HepG2 (cell line): Measurements from ENCODE around the gene LZTR1. TPM values are rescaled to one million over a fixed set of nuclear protein-coding genes. Genes with fewer than 3 reads are reported as not detected.

Experiments
- AGO1 ChIP-seq: fragments of 200-400 bp; formaldehyde crosslinking; IDR thresholded peaks from 2 replicates; pipeline ENCODE4 v1.6.1; 2017; ENCODE audit warnings: mild to moderate bottlenecking, low read depth, low read length, moderate library complexity; ENCODE audit not compliant: poor library complexity, severe bottlenecking
- ATF7-NPFF ChIP-seq: sonication (generic); formaldehyde crosslinking; IDR thresholded peaks from 2 replicates; pipeline ENCODE4 v1.8.1; 2023; ENCODE audit warnings: mild to moderate bottlenecking, low read depth, missing genetic modification reagents, moderate library complexity
- DMAP1 ChIP-seq: IDR thresholded peaks from 2 replicates; pipeline ENCODE4 v1.6.1; 2016
- HNRNPLL ChIP-seq: fragments of 200-400 bp; formaldehyde crosslinking; IDR thresholded peaks from 2 replicates; pipeline ENCODE4 v1.6.1; 2017; ENCODE audit warnings: mild to moderate bottlenecking, low read depth, low read length; ENCODE audit not compliant: poor library complexity, severe bottlenecking
- JARID2 ChIP-seq: sonication (generic); formaldehyde crosslinking; IDR thresholded peaks from 2 replicates; pipeline ENCODE4 v1.8.1; 2023; ENCODE audit warnings: missing genetic modification reagents, inconsistent platforms; ENCODE audit not compliant: insufficient replicate concordance
- JUND ChIP-seq: sonication (generic); formaldehyde crosslinking; IDR thresholded peaks from 2 replicates; pipeline ENCODE4 v1.8.0; 2022; ENCODE audit warnings: mild to moderate bottlenecking, missing genetic modification reagents
- MEIS2 ChIP-seq: sonication (generic); formaldehyde crosslinking; IDR thresholded peaks from 2 replicates; pipeline ENCODE4 v1.9.0; 2021; ENCODE audit warnings: mild to moderate bottlenecking, missing genetic modification reagents
- MTA1 ChIP-seq: sonication (generic); formaldehyde crosslinking; IDR thresholded peaks from 2 replicates; pipeline ENCODE4 v1.4.0; 2020; ENCODE audit warnings: missing genetic modification reagents, mild to moderate bottlenecking, borderline replicate concordance
- POGZ ChIP-seq: sonication (generic); formaldehyde crosslinking; IDR thresholded peaks from 2 replicates; pipeline ENCODE4 v1.4.0; 2020; ENCODE audit warnings: mild to moderate bottlenecking, missing genetic modification reagents
- PRPF4 ChIP-seq: fragments of 200-400 bp; formaldehyde crosslinking; IDR thresholded peaks from 2 replicates; pipeline ENCODE4 v1.6.1; 2016; ENCODE audit warnings: low read length, low read depth; ENCODE audit not compliant: poor library complexity, severe bottlenecking
- RFX5 ChIP-seq: IDR thresholded peaks from 2 replicates; pipeline ENCODE4 v1.6.1; 2011; ENCODE audit warnings: low read depth, low read length, improper control_type of control experiment
- SOX13 ChIP-seq, 3 experiments: fragments of 450-650 bp in 1 of 3; sonication (generic) in 1 of 3; formaldehyde crosslinking in 1 of 3; IDR thresholded peaks in 2 of 3; conservative IDR thresholded peaks in 1 of 3; 2 replicates each; pipeline versions ENCODE4 v1.5.0 to v1.6.1; 2016 to 2020; ENCODE audit warnings: antibody characterized with exemption in 1 of 3, mild to moderate bottlenecking in 1 of 3, missing compliant biosample characterization in 1 of 3, missing genetic modification reagents in 1 of 3, moderate library complexity in 1 of 3
- SP5 ChIP-seq: IDR thresholded peaks from 2 replicates; pipeline ENCODE4 v1.6.1; 2016; ENCODE audit warnings: low read depth, borderline replicate concordance
- TBP ChIP-seq: sonication (generic); formaldehyde crosslinking; IDR thresholded peaks from 2 replicates; pipeline ENCODE4 v1.5.0; 2020; ENCODE audit warnings: missing genetic modification reagents
- TBX3 ChIP-seq: fragments of 450-650 bp; IDR thresholded peaks from 2 replicates; pipeline ENCODE4 v1.6.1; 2017; ENCODE audit warnings: antibody characterized with exemption, mild to moderate bottlenecking, inconsistent platforms, borderline replicate concordance
- TFDP1 ChIP-seq: IDR thresholded peaks from 2 replicates; pipeline ENCODE4 v1.6.1; 2016; ENCODE audit warnings: missing compliant biosample characterization, missing genetic modification reagents, borderline replicate concordance
- ZBTB2 ChIP-seq: sonication (generic); formaldehyde crosslinking; IDR thresholded peaks from 2 replicates; pipeline ENCODE4 v1.8.0; 2022; ENCODE audit warnings: low read depth, missing genetic modification reagents
- ZBTB42 ChIP-seq: sonication (generic); formaldehyde crosslinking; IDR thresholded peaks from 2 replicates; pipeline ENCODE4 v1.5.0; 2020; ENCODE audit warnings: mild to moderate bottlenecking, missing genetic modification reagents
- ZFP91 ChIP-seq: sonication (generic); formaldehyde crosslinking; IDR thresholded peaks from 2 replicates; pipeline ENCODE4 v1.9.0; 2022; ENCODE audit warnings: missing genetic modification reagents, mild to moderate bottlenecking, borderline replicate concordance
- ZMAT5 ChIP-seq: sonication (generic); formaldehyde crosslinking; IDR thresholded peaks from 2 replicates; pipeline ENCODE4 v1.5.0; 2020; ENCODE audit warnings: mild to moderate bottlenecking, low read depth, missing genetic modification reagents, borderline replicate concordance
- ZNF546 ChIP-seq: sonication (generic); formaldehyde crosslinking; conservative IDR thresholded peaks from 2 replicates; pipeline ENCODE4 v1.8.1; 2023; ENCODE audit warnings: mild to moderate bottlenecking, missing genetic modification reagents
- ZNF564 ChIP-seq: sonication (generic); formaldehyde crosslinking; IDR thresholded peaks from 2 replicates; pipeline ENCODE4 v1.8.1; 2023; ENCODE audit warnings: mild to moderate bottlenecking, missing genetic modification reagents
- ZNF572 ChIP-seq: sonication (generic); formaldehyde crosslinking; IDR thresholded peaks from 2 replicates; pipeline ENCODE4 v1.5.1; 2020; ENCODE audit warnings: mild to moderate bottlenecking, missing genetic modification reagents
- ZNF644 ChIP-seq: IDR thresholded peaks from 2 replicates; pipeline ENCODE4 v1.6.1; 2016; ENCODE audit warnings: low read depth
- ZNF850 ChIP-seq: sonication (generic); formaldehyde crosslinking; conservative IDR thresholded peaks from 2 replicates; pipeline ENCODE4 v1.9.0; 2021; ENCODE audit warnings: mild to moderate bottlenecking, missing genetic modification reagents
- polyA plus RNA-seq, 8 experiments: library from polyadenylated mRNA; depleted of rRNA in 3 of 8; stranded (reverse) in 7 of 8; unstranded in 1 of 8; fragments of >200 nt; fragmentation: Illumina TruSeq in 4 of 8; extraction: Trizol in 4 of 8; gene quantifications; 2 replicates each; pipeline versions ENCODE4 v1.2.1 to v1.2.3, GENCODE V29; 2011 to 2016; ENCODE audit warnings: low read depth in 4 of 8, missing spikeins in 1 of 8, mixed read lengths in 1 of 8; ENCODE audit not compliant: insufficient read depth in 1 of 8
- total RNA-seq, 5 experiments: library from RNA; depleted of rRNA; stranded (reverse); fragments of >200 nt; fragmentation: Illumina TruSeq; extraction: Trizol; gene quantifications; 2 replicates each; pipeline ENCODE4 v1.2.3, GENCODE V29; 2016; ENCODE audit warnings: low read depth in 1 of 5

LZTR1 gene
- total and polyA plus RNA-seq, 2 of the 13 experiments (the other 11 are each of a cell fraction or from before 2014, with no cell fraction given): 21.8 to 22.4 TPM

DNA sequence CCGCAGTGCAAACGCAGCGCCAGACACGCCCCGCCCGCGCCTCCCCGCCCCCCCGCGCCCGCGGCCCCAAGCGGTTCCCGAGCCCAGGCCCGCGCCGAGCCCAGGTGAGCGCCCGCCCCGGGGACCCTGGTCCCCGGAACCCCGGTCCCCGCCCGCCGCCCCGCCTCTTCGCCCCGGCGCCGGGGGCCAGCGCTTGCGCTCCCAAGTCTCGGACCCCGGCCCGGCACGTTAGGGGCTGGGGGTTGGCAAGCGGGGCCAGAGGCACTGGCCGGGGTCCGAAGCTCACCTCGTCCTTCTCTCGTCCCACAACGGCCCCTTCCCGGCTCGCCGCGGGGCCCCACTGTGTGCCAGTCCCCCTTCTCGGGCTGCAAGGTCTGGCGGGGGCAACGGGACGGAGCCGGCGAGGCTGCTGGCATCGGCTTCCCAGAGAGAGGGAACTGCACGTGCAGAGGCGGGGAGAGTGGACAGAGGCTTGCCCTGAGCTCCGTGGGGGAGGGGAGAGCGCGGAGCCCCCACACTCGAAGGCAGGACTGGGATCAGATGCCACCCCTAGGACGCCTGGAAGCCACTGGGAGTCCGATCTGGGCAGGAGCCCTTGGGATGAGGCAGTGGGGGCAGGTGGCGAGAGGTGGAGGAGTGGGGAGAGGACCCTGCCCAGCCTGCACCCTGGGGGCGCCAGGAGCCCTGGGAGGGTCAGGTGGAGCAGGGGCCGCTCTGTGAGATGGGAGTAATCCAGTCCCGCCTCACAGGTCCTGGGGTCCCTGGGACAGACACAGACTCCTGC is 16.8 kb upstream of the LZTR1 start (continued):
- TF ChIP-seq ZMAT5 (CRISPR knock-in tag): no peak
- TF ChIP-seq TFDP1 (CRISPR knock-in tag): peak; percentile 27; the same call in 1 of the 2 replicates
- peak; percentile 62; the same call in 1 of the 2 replicates for TF ChIP-seq ZBTB42 (CRISPR knock-in tag)
- peak; percentile 50; the same call in 1 of the 2 replicates for TF ChIP-seq ATF7-NPFF (CRISPR knock-in tag)
- TF ChIP-seq JUND: no peak
- no peak for TF ChIP-seq PRPF4
- no peak for TF ChIP-seq AGO1
- TF ChIP-seq MEIS2: 0 out of 2 replicates have a peak, but pooled peaks have one; percentile 5
- no peak for TF ChIP-seq TBP
- TF ChIP-seq TBX3: no peak
- peak; percentile 76; the same call in 1 of the 2 replicates for TF ChIP-seq ZNF572 (CRISPR knock-in tag)
- no peak for TF ChIP-seq ZNF644 (CRISPR knock-in tag)
- TF ChIP-seq HNRNPLL: peak; percentile 20
- peak; percentile 66 for TF ChIP-seq ZFP91 (CRISPR knock-in tag)
- no peak for TF ChIP-seq ZNF850
- TF ChIP-seq ZNF564 (CRISPR knock-in tag): 0 out of 2 replicates have a peak, but pooled peaks have one; percentile 42
- TF ChIP-seq ZBTB2 (CRISPR knock-in tag): 0 out of 2 replicates have a peak, but pooled peaks have one; percentile 53
- TF ChIP-seq DMAP1 (CRISPR knock-in tag): 0 out of 2 replicates have a peak, but pooled peaks have one; percentile 24
- no peak for TF ChIP-seq RFX5
- TF ChIP-seq MTA1 (CRISPR knock-in tag): peak; percentile 34; the same call in 1 of the 2 replicates
- peak; percentile 84; the same call in 1 of the 2 replicates for TF ChIP-seq ZNF546 (CRISPR knock-in tag)
- no peak for TF ChIP-seq JARID2 (CRISPR knock-in tag)
- no peak for TF ChIP-seq POGZ (CRISPR knock-in tag)
- TF ChIP-seq SP5 (CRISPR knock-in tag): peak; percentile 42; the same call in 1 of the 2 replicates
- no peak for TF ChIP-seq SOX13 (IDR thresholded peaks at IDR 0.05)
- peak in 1 of 2 experiments; percentile 20; a peak in 1 of 4 replicates for TF ChIP-seq SOX13 (CRISPR knock-in tag; conservative IDR thresholded peaks at IDR 0.05 in 1 of 2, IDR thresholded peaks at IDR 0.05 in 1 of 2)
